ENCODE results near the gene LHCGR.

Gene LHCGR

DNA sequence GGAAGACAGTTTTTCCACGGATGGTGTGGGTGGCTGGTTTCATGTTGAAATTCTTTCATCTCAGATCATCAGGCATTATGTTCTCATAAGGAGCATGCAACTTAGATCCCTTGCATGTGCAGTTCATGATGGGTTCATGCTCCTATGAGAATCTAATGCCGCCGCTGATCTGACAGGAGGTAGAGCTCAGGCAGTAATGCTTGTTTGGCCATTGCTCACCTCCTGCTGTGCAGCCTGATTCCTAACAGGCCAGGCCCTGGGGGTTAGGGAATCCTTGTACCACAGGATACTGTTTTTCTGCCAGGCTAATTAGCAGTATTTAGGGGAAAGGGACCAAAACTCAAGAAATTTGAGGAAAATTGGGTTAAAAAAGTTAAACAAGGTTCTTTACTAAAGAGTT, 5.3 kb upstream of the LHCGR start:
- TF ChIP-seq, protein P1, sequence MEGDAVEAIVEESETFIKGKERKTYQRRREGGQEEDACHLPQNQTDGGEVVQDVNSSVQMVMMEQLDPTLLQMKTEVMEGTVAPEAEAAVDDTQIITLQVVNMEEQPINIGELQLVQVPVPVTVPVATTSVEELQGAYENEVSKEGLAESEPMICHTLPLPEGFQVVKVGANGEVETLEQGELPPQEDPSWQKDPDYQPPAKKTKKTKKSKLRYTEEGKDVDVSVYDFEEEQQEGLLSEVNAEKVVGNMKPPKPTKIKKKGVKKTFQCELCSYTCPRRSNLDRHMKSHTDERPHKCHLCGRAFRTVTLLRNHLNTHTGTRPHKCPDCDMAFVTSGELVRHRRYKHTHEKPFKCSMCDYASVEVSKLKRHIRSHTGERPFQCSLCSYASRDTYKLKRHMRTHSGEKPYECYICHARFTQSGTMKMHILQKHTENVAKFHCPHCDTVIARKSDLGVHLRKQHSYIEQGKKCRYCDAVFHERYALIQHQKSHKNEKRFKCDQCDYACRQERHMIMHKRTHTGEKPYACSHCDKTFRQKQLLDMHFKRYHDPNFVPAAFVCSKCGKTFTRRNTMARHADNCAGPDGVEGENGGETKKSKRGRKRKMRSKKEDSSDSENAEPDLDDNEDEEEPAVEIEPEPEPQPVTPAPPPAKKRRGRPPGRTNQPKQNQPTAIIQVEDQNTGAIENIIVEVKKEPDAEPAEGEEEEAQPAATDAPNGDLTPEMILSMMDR (IDR thresholded peaks at IDR 0.05; ENCODE audit: insufficient read depth, missing control alignments) = no peak
- FAIRE-seq (no peak), DNase-seq (ENCODE audit: insufficient read length, low spot score) (no peak)

DNA sequence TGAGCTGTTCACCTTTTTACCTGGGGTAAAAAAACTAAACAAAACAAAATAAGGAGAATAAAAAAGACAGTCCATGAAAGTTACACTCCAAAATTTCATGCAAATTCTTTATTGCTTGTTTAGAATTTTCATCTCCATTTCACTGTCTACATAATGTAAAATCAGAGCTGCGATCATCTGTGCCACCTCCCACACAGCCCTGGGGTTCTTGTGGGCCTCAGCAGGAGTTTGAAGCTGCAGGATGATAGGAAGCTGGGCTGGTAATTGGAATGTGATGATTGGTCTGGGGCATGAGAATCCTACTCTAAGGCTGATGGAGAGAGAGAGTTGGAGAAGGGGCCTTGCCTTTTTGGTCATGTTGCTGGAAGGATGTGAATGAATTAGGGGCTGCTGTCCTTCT, 4.2 kb upstream of the LHCGR start:
- DNase-seq (ENCODE audit: insufficient read length, low spot score) (no peak), FAIRE-seq (no peak)
- TF ChIP-seq, protein P1 (IDR thresholded peaks at IDR 0.05; ENCODE audit: insufficient read depth, missing control alignments) = no peak

DNA sequence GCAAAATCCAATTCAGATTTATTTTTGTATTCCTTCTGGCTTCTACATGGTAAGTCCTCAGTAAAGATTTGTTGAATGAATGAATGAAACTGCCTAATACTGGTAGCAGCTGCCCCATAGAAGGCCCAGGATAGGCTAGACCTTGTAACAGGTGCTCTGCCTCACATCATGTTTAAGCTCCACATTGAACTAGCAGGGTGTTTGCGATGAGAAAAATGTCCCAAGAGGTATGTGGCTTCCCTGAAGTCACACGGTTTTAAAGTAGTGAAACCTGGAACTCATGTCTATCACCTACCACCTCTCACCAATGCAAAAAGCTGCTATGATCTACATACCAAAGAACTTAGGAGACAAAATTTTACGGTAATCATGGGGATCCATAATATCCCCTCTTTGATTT, 765 bp upstream of the LHCGR start:
- FAIRE-seq = no peak
- no peak for DNase-seq (ENCODE audit: insufficient read length, low spot score)
- TF ChIP-seq, protein P1 (IDR thresholded peaks at IDR 0.05; ENCODE audit: insufficient read depth, missing control alignments) = no peak

DNA sequence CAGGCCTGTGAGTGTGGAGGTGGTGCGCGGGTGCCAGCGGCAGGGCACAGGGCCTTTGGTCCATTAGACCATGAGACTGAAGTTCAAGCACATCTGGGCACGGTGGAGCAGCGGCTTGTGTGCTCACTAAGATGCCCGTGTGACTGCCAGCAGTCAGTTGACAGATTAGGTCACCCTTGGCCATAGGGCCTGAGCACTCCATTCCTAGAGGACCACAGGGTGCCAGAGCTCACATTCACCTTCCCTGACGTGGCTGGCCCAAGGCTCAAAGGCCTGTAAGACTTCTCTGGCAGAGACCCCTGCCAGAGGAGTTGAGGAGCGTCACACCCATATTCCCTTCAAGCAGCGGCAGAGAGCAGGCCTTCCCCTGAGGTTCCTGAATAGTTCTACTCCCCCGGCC, 650 bp downstream of the LHCGR start:
- no peak for DNase-seq (ENCODE audit: insufficient read length, low spot score)
- no peak for FAIRE-seq
- TF ChIP-seq, protein P1 (IDR thresholded peaks at IDR 0.05; ENCODE audit: insufficient read depth, missing control alignments) = no peak

DNA sequence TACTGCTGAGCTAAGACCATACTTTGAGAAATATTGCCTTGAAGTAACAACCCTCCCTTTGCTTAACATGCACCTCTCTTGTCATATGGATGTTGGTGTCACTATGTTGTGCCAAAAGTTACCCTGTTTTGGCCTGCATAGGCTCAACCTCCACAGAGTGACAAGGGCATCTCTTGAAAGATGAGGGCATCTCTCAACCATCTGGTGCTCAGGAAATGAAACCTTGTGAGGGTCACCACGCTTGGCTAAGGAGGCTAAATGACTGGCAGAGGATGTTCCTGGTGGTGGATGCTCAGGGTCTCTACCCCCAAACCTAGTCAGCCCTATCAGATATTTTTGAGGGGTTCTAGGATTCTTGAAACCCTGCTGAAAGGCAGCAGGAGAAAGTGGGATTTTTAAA, 2.3 kb downstream of the LHCGR start:
- no peak for FAIRE-seq

DNA sequence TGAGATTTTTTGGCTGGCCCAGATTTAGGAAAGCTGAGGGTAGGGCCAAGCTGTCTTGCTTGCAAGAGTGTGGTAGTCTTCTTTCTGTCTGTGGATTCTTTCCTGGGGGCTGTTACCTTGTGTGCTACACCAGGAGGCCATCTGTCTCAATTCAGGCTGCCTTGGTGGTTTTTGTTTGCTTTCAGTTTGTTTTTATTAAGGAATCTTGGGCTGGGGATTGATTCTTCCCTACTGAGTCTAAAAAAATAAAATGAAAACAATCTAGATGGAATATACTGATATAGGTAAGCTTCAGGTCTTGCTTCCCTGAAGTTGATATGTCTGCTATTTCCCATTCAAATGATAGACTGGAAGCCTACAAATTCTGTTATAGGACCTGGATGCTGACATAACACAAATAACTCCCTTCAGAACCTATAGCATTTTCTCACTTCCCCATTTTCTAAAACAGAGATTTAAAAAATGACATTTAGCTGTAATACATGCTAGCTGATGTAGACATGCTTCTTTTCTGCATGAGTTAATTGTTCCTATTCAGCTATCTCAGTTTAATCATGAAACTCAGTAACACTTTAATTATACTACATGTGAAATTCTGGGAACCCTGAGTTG, 5.3 kb downstream of the LHCGR start:
- TF ChIP-seq, protein P1 (IDR thresholded peaks at IDR 0.05; ENCODE audit: insufficient read depth, missing control alignments) = no peak
- DNase-seq (ENCODE audit: insufficient read length, low spot score) (no peak), FAIRE-seq (no peak)

More for the DNA sequence above, 2.3 kb downstream of the LHCGR start:
- TF ChIP-seq, protein P1 (IDR thresholded peaks at IDR 0.05; ENCODE audit: insufficient read depth, missing control alignments) = no peak
- DNase-seq (ENCODE audit: insufficient read length, low spot score) = no peak

DNA sequence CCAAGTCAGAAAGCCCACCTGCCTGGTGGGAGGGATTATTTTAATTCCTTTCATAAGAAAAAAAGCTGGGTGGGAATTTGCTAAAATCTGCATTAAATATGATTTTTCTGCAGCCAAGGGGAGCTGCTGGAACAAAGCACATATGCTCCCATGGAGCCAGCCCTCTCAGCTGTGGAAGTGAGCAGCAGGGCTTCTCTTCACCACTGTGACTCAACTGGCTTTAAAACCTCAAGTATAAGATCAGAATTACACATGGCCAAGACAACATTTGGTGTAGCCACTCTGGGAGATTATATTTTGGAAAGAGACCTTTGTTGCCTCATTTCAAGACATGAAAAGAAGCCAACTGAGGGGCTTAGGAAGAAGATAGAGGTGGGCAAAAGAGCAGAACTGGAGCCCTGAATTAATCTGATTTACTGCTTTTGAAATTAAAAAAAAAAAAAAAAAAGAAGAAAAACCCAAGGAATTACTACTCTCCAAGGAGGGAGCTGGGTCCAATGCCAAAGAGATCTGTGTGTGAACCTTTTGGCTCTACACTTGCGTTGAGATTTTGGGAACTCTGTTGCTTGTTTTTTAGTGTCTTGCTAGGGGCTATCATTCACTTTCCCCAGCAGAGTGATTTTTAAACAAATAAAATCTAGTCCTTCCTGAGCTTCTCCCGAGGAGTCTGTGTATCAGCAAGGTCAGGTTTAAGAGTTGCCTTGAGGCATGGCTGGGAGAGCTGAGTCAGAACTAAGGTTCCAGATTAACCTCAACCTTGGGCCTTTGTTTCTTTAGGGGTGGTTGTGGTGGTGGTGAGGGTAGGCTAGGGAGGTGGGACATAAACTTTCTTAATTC, 6.0 kb downstream of the LHCGR start:
- TF ChIP-seq, protein P1 (IDR thresholded peaks at IDR 0.05; ENCODE audit: insufficient read depth, missing control alignments) = no peak
- FAIRE-seq = no peak
- no peak for DNase-seq (ENCODE audit: insufficient read length, low spot score)
